ENCODE results near the gene PTBP3. TPM values are rescaled to one million over a fixed set of nuclear protein-coding genes. Genes with fewer than 3 reads are reported as not detected.

The PTBP3 gene
- total and polyA plus RNA-seq, 2 of the 13 experiments (the other 11 are each of a cell fraction or from before 2014, with no cell fraction given), result 52.8 to 61.1 TPM

DNA sequence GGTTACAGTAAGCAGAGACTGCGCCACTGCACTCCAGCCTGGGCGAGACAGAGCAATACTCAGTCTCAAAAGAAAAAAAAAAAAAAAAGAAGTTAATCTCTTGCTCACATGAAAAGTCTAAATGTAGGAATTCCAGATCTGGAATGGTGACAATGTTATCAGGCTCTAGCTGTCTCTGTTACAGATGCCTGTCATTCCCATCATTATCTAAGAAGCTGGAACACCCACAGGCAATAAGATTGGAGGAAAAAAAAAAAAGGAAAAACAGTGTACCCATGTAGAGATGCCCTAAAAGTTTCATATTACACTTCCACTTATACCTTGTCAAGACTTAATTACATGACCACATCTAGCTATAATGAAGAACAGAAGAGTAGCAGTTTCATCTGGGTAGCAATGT, 38.2 kb downstream of the PTBP3 start:
- POLR2A ChIA-PET, result no interaction called here
- ATAC-seq, result no peak

More for the DNA sequence above, 38.2 kb downstream of the PTBP3 start:
- FAIRE-seq (no peak), DNase-seq (ENCODE audit: low spot score) (no peak)
- Histone ChIP-seq H3K4me1 (ENCODE audit: insufficient read depth, low read length) (peaks cover 11% of the 10 kb centered on the region), H2AFZ (ENCODE audit: low read length) (no peak overlapping the region), H3K4me3 (replicated peaks in 1 of 3; ENCODE audit: insufficient read depth in 1 of 3, low read depth in 2 of 3, low read length in 3 of 3) (no peak overlapping the region), H3K36me3 (replicated peaks in 1 of 2; ENCODE audit: control insufficient read depth in 1 of 2, insufficient read depth in 2 of 2, low read length in 2 of 2) (peaks cover 5 to 11% of the 10 kb centered on the region in 2 experiments; a peak in 4 of 5 replicates), H3K4me2 (ENCODE audit: low read depth, low read length) (no peak overlapping the region), H3K9ac (ENCODE audit: insufficient read depth, low read depth, low read length) (no peak overlapping the region), H3K27ac (ENCODE audit: extremely low read length, insufficient read depth, low read length) (no peak overlapping the region), H3K9me3 (ENCODE audit: low read length) (no peaks in the 10 kb centered on the region), H4K20me1 (ENCODE audit: insufficient read depth, low read length) (0 out of 2 replicates have a peak, but pooled peaks cover 2% of the 10 kb centered on the region), H3K27me3 (ENCODE audit: control insufficient read depth in 1 of 2, insufficient read depth in 2 of 2, low read length in 2 of 2) (no peaks in the 10 kb centered on the region), H3K79me2 (ENCODE audit: insufficient read depth, low read length) (peaks cover 83% of the 10 kb centered on the region)
- in situ Hi-C loops (cut with HindIII; ENCODE audit: extremely low pct_ligation_motif_present, low pct_unique_long_range_greater_than_20kb), result no loop called here
- CTCF ChIA-PET (ENCODE audit: low intra/inter-chr PET ratio, low total read pairs), result no interaction called here
- TF ChIP-seq, protein P1, sequence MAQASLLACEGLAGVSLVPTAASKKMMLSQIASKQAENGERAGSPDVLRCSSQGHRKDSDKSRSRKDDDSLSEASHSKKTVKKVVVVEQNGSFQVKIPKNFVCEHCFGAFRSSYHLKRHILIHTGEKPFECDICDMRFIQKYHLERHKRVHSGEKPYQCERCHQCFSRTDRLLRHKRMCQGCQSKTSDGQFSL (CRISPR knock-in tag; IDR thresholded peaks at IDR 0.05), result no peak
- TF ChIP-seq IKZF1 (IDR thresholded peaks at IDR 0.05), result no peak
- TF ChIP-seq ZNF337 (CRISPR knock-in tag; IDR thresholded peaks at IDR 0.05; ENCODE audit: borderline replicate concordance, low read depth), result no peak
- TF ChIP-seq FOXK1 (CRISPR knock-in tag; IDR thresholded peaks at IDR 0.05; ENCODE audit: borderline replicate concordance, low read depth), result no peak
- TF ChIP-seq HOXD1 (CRISPR knock-in tag; IDR thresholded peaks at IDR 0.05), result no peak
- TF ChIP-seq, protein P2, sequence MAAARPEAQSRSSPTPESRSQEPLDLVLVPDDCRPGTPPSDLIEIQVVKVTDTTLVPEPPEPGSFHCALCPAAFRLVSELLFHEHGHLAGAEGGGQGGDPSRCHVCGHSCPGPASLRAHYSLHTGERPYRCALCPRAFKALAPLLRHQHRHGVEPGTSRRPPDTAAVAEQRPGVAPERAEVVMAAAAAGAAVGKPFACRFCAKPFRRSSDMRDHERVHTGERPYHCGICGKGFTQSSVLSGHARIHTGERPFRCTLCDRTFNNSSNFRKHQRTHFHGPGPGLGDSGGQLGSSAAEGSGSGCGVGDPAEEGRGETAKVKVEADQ (CRISPR knock-in tag; IDR thresholded peaks at IDR 0.05; ENCODE audit: borderline replicate concordance), result no peak
- no peak for TF ChIP-seq ZMYM2 (CRISPR knock-in tag; IDR thresholded peaks at IDR 0.05)
- TF ChIP-seq, protein P3, sequence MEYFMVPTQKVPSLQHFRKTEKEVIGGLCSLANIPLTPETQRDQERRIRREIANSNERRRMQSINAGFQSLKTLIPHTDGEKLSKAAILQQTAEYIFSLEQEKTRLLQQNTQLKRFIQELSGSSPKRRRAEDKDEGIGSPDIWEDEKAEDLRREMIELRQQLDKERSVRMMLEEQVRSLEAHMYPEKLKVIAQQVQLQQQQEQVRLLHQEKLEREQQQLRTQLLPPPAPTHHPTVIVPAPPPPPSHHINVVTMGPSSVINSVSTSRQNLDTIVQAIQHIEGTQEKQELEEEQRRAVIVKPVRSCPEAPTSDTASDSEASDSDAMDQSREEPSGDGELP (IDR thresholded peaks at IDR 0.05; ENCODE audit: borderline replicate concordance, low read depth), result no peak
- no peak for TF ChIP-seq ATAD3A (CRISPR knock-in tag; IDR thresholded peaks at IDR 0.05)
- no peak for TF ChIP-seq MIXL1 (CRISPR knock-in tag; IDR thresholded peaks at IDR 0.05)
- no peak for TF ChIP-seq ATF7-NPFF (CRISPR knock-in tag; IDR thresholded peaks at IDR 0.05; ENCODE audit: low read depth)
- TF ChIP-seq, protein P4, sequence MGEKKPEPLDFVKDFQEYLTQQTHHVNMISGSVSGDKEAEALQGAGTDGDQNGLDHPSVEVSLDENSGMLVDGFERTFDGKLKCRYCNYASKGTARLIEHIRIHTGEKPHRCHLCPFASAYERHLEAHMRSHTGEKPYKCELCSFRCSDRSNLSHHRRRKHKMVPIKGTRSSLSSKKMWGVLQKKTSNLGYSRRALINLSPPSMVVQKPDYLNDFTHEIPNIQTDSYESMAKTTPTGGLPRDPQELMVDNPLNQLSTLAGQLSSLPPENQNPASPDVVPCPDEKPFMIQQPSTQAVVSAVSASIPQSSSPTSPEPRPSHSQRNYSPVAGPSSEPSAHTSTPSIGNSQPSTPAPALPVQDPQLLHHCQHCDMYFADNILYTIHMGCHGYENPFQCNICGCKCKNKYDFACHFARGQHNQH (CRISPR knock-in tag; IDR thresholded peaks at IDR 0.05), result no peak
- TF ChIP-seq, protein P5, sequence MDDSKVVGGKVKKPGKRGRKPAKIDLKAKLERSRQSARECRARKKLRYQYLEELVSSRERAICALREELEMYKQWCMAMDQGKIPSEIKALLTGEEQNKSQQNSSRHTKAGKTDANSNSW (CRISPR knock-in tag; IDR thresholded peaks at IDR 0.05; ENCODE audit: borderline replicate concordance), result no peak
- TF ChIP-seq POGZ (CRISPR knock-in tag; IDR thresholded peaks at IDR 0.05), result no peak
- TF ChIP-seq, protein P6, sequence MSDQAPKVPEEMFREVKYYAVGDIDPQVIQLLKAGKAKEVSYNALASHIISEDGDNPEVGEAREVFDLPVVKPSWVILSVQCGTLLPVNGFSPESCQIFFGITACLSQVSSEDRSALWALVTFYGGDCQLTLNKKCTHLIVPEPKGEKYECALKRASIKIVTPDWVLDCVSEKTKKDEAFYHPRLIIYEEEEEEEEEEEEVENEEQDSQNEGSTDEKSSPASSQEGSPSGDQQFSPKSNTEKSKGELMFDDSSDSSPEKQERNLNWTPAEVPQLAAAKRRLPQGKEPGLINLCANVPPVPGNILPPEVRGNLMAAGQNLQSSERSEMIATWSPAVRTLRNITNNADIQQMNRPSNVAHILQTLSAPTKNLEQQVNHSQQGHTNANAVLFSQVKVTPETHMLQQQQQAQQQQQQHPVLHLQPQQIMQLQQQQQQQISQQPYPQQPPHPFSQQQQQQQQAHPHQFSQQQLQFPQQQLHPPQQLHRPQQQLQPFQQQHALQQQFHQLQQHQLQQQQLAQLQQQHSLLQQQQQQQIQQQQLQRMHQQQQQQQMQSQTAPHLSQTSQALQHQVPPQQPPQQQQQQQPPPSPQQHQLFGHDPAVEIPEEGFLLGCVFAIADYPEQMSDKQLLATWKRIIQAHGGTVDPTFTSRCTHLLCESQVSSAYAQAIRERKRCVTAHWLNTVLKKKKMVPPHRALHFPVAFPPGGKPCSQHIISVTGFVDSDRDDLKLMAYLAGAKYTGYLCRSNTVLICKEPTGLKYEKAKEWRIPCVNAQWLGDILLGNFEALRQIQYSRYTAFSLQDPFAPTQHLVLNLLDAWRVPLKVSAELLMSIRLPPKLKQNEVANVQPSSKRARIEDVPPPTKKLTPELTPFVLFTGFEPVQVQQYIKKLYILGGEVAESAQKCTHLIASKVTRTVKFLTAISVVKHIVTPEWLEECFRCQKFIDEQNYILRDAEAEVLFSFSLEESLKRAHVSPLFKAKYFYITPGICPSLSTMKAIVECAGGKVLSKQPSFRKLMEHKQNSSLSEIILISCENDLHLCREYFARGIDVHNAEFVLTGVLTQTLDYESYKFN (CRISPR knock-in tag; conservative IDR thresholded peaks at IDR 0.05), result no peak
- no peak for TF ChIP-seq POLR2AphosphoS5 (IDR thresholded peaks at IDR 0.05; ENCODE audit: low read depth, low read length)
- TF ChIP-seq MEIS1 (CRISPR knock-in tag; IDR thresholded peaks at IDR 0.05; ENCODE audit: borderline replicate concordance), result no peak
- TF ChIP-seq ISL2 (CRISPR knock-in tag; IDR thresholded peaks at IDR 0.05), result no peak
- no peak for TF ChIP-seq AKAP8 (CRISPR knock-in tag; IDR thresholded peaks at IDR 0.05)
- intact Hi-C loops (cut with micrococcal nuclease; ENCODE audit: unreplicated experiment), result no loop called here
- 91% methylated on average over 2 of the region's 2 CpGs for WGBS (ENCODE audit: low lambda C conversion rate)
- no TSS peak for BruUV-seq (replicated peaks)
